IMR-90 (cell line): ENCODE measurements around the gene ARHGEF37.

ENCODE experiments used
- BHLHE40 ChIP-seq: fragments of 150-350 bp; IDR thresholded peaks from 2 replicates; pipeline ENCODE4 v1.6.1; 2016; ENCODE audit warnings: mild to moderate bottlenecking, low read depth, low read length
- MAFK ChIP-seq: IDR thresholded peaks from 2 replicates; pipeline ENCODE4 v1.6.1; 2012; ENCODE audit warnings: low read depth, low read length, improper control_type of control experiment
- NFE2L2 ChIP-seq: fragments of 150-350 bp; IDR thresholded peaks from 2 replicates; pipeline ENCODE4 v1.6.1; 2016; ENCODE audit warnings: low read depth, mild to moderate bottlenecking, low read length
- POLR2A ChIP-seq: IDR thresholded peaks from 2 replicates; pipeline ENCODE4 v1.6.1; 2012; ENCODE audit warnings: mild to moderate bottlenecking, low read depth, low read length
- RAD21 ChIP-seq: IDR thresholded peaks from 2 replicates; pipeline ENCODE4 v1.6.1; 2012; ENCODE audit warnings: low read length, improper control_type of control experiment
- TF ChIP-seq, protein P1 (sequence below): conservative IDR thresholded peaks from 2 replicates; pipeline ENCODE4 v1.5.1; 2012; ENCODE audit warnings: mild to moderate bottlenecking, low read depth, low read length, improper control_type of control experiment
- TF ChIP-seq, protein P2 (sequence below): fragments of 150-350 bp; IDR thresholded peaks from 2 replicates; pipeline ENCODE4 v1.6.1; 2016; ENCODE audit warnings: low read depth, mild to moderate bottlenecking, low read length, moderate library complexity, borderline replicate concordance
- TF ChIP-seq, protein P3 (sequence below): fragments of 150-350 bp; IDR thresholded peaks from 2 replicates; pipeline ENCODE4 v1.6.1; 2017; ENCODE audit warnings: mild to moderate bottlenecking, antibody characterized with exemption, low read length, low read depth

DNA sequence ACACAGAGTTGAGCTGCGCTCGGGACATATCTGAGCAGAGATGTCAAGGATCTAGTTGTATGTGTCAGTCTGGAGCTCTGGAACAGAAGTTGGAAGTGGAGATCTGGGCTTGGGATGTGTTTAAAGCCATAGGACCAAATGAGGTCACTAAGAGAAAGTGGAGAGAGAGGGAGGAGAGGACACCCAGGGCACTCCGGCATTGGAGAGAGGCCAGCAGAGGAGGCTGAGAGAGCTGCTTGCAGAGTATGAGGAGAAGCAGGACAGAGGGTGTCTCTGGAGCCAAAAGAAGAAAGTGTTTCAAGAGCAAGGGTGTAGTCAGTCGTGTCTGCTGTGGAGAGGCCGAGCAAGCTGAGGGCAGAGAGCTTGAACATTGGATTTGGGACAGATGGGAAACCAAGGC lies 34.7 kb downstream of the ARHGEF37 start:
- TF ChIP-seq MAFK (no peak), RAD21 (no peak), NFE2L2 (no peak), POLR2A (no peak), BHLHE40 (no peak)
- TF ChIP-seq, protein P1, sequence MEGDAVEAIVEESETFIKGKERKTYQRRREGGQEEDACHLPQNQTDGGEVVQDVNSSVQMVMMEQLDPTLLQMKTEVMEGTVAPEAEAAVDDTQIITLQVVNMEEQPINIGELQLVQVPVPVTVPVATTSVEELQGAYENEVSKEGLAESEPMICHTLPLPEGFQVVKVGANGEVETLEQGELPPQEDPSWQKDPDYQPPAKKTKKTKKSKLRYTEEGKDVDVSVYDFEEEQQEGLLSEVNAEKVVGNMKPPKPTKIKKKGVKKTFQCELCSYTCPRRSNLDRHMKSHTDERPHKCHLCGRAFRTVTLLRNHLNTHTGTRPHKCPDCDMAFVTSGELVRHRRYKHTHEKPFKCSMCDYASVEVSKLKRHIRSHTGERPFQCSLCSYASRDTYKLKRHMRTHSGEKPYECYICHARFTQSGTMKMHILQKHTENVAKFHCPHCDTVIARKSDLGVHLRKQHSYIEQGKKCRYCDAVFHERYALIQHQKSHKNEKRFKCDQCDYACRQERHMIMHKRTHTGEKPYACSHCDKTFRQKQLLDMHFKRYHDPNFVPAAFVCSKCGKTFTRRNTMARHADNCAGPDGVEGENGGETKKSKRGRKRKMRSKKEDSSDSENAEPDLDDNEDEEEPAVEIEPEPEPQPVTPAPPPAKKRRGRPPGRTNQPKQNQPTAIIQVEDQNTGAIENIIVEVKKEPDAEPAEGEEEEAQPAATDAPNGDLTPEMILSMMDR: no peak
- TF ChIP-seq, protein P2, sequence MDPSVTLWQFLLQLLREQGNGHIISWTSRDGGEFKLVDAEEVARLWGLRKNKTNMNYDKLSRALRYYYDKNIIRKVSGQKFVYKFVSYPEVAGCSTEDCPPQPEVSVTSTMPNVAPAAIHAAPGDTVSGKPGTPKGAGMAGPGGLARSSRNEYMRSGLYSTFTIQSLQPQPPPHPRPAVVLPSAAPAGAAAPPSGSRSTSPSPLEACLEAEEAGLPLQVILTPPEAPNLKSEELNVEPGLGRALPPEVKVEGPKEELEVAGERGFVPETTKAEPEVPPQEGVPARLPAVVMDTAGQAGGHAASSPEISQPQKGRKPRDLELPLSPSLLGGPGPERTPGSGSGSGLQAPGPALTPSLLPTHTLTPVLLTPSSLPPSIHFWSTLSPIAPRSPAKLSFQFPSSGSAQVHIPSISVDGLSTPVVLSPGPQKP: no peak
- TF ChIP-seq, protein P3, sequence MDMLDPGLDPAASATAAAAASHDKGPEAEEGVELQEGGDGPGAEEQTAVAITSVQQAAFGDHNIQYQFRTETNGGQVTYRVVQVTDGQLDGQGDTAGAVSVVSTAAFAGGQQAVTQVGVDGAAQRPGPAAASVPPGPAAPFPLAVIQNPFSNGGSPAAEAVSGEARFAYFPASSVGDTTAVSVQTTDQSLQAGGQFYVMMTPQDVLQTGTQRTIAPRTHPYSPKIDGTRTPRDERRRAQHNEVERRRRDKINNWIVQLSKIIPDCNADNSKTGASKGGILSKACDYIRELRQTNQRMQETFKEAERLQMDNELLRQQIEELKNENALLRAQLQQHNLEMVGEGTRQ: no peak
